ENCODE results near the gene ALKBH6. TPM values are rescaled to one million over a fixed set of nuclear protein-coding genes. Genes with fewer than 3 reads are reported as not detected.

Gene ALKBH6
- total and polyA plus RNA-seq, 9 of the 15 experiments (the other 6 are each of a cell fraction or from before 2014, with no cell fraction given): 0.67 to 62.0 (median 34.5) TPM

- TF ChIP-seq JUND (IDR thresholded peaks at IDR 0.05; ENCODE audit: borderline replicate concordance, low read depth, low read length) (peak; percentile 67; the same call in 1 of the 2 replicates), JUND (tag; IDR thresholded peaks at IDR 0.05; ENCODE audit: borderline replicate concordance, low read depth, low read length) (peak; percentile 65; the same call in 1 of the 3 replicates), RBBP5 (IDR thresholded peaks at IDR 0.05; ENCODE audit: borderline replicate concordance, insufficient read depth, low read length, poor library complexity, severe bottlenecking) (no peak), NRF1 (conservative IDR thresholded peaks at IDR 0.05 in 1 of 2, IDR thresholded peaks at IDR 0.05 in 1 of 2) (peak; percentile 96 to 97), PURB (CRISPR knock-in tag; IDR thresholded peaks at IDR 0.05; ENCODE audit: low read depth) (no peak), RAD21 (CRISPR knock-in tag; conservative IDR thresholded peaks at IDR 0.05 in 1 of 2, IDR thresholded peaks at IDR 0.05 in 1 of 2) (no peak), ZNF277 (CRISPR knock-in tag; IDR thresholded peaks at IDR 0.05; ENCODE audit: borderline replicate concordance) (no peak), ZNF280B (CRISPR knock-in tag; IDR thresholded peaks at IDR 0.05) (no peak), ZNF133 (CRISPR knock-in tag; IDR thresholded peaks at IDR 0.05) (no peak), MNT (conservative IDR thresholded peaks at IDR 0.05) (peak; percentile 93 to 95), ZNF134 (CRISPR knock-in tag; conservative IDR thresholded peaks at IDR 0.05) (no peak), TAF15 (IDR thresholded peaks at IDR 0.05; ENCODE audit: low read depth, low read length) (no peak), CHCHD3 (CRISPR knock-in tag; IDR thresholded peaks at IDR 0.05) (no peak), PBX2 (CRISPR knock-in tag; IDR thresholded peaks at IDR 0.05; ENCODE audit: low read depth) (no peak), PBX2 (tag; conservative IDR thresholded peaks at IDR 0.05; ENCODE audit: low read depth) (peak; percentile 60; the same call in 1 of the 2 replicates), ZNF146 (CRISPR knock-in tag; IDR thresholded peaks at IDR 0.05; ENCODE audit: unreplicated experiment) (no peak), HMG20B (CRISPR knock-in tag; IDR thresholded peaks at IDR 0.05) (no peak), ZBTB26 (CRISPR knock-in tag; IDR thresholded peaks at IDR 0.05) (no peak)
These were observed 40.2 kb upstream of the ALKBH6 start, which contains the start of gene THAP8 (continued) for GRCh38 chr19:36054119-36054732.

Data from K562 (cell line).